Brain pericyte (primary cell): ENCODE measurements around the gene ITM2C.

Experiments used
- DNase-seq: peaks from one replicate; pipeline ENCODE4 v3.0.0-alpha.2; 2012; ENCODE audit warnings: low read depth, low spot score

ITM2C gene

GRCh38 chr2:230891064-230891463 lies 26.3 kb downstream of the ITM2C start:
- no peak for DNase-seq

GRCh38 chr2:230891509-230891908 lies 26.8 kb downstream of the ITM2C start:
- no peak for DNase-seq

- DNase-seq, result no peak
Measured at GRCh38 chr2:230893338-230893737, 28.6 kb downstream of the ITM2C start.

DNA sequence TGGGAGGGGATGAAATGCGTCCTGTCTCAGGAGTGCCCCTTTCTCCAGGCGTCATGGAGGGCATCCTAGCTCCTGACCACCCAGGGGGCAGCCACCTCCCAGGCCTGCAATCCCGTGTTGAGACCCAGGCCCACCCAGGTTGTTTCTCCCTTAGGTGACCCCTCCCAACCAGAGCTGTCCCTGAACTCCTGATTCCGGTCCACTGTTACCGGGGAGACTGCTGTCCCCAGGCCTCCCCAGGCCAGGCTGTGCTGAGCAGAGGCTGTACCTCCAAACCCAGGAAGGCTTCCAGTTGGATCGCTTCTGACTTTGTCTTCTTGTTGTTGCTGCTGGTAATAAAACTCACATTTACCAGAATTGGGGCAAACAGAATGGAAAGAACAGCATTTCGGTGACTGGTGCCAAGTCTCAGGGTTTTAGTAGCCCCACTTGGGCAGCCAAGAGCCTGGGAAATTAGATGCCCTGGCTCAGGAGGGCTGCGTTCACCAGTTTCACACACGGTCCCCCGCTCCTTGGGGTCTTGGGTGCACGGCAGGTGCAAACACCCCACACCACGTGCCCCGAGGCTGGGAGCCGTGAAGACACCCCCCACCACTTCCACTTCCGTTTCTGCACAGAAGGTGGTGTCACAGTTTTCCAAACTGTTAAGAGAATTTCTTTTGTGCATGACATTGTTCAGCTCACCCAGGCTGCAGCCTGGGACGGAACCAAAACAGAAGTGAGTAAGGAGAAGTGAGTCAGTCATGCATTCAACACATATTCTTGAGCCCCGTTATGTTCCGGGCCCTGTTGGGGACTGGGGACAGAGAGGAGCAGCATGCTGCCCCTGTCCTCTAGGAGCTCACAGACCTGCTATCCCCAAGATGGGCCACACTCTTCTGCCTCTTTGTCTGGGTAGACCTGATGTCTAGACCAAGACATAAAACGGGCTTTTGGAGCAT lies 29.4 kb downstream of the ITM2C start:
- DNase-seq, result no peak

DNA sequence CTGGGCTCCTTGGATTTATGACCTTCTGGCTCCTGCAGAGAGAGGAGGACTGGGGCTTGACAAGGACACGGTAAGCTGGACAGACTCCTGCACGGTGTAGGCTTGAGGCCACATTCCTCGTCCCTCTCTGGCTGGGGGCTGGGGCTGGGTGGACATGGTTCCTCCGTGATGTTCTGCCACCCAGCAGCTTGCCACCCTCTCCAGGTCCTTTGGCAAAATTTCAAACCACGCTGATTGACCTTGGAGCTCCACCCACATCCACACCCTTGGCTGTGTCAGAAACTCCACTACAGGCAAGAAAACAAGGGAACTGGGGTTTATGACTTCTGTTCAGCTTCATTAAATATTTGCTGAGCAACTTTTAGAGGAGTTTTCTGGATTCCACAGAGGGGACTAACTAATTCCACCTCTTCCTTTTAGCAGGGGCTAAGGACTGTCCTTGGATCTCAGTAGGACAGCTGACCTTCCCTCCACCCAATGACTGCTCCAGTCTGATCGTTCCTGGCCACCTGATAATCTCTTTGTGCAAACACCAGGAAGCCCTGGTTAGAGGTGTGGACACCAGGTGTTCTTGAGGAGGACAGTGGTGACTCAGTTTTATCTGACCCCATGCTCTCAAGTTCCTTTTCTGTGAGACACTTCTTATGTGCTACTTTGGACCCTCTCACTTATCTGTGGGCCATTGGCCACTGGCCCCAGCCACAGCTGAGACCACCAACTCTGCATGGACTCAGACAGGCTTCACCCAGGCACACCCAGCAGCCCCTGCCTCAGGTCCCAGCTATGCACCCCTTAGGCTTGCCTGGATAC lies 31.0 kb downstream of the ITM2C start:
- no peak for DNase-seq

GRCh38 chr2:230896346-230897115 lies 31.8 kb downstream of the ITM2C start:
- no peak for DNase-seq

GRCh38 chr2:230898016-230898712 lies 33.4 kb downstream of the ITM2C start:
- no peak for DNase-seq

DNA sequence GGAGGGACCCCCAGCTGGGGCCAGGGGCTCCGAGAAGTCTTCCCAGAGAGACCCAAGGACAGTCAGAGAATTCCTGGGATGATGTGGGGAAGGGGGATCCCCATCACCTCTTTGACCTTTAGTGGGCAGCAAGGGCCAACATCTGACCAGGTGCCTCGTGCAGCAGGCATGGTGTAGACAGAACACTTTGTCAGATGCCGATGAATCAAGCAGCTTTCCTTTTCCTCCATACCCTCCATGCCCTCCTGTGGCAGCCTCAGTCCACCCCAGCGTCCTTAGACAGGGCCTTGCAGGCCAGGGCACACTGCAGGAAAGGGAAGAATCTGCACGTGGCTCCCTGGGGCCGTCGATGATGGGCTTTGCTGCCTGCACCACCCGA lies 34.0 kb downstream of the ITM2C start:
- no peak for DNase-seq

DNA sequence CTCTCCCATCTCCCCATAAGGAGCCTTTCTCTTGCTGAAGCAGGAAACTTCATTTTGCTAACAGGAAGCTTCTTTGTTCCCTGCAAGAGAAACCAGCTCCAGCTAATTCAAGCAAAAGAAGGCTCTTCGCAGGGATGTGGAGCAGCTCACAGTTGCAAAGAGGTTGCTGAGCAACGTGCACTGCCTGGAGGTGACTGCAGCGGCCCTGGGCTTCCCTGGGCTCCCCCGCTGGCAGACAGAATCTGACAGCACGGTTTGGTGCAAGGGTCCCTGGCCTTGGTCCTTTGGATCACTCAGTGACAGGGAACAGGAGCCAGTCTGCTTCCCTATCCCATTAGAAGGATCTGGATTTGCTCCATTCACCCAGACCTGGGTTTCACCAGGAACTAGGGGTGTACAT lies 34.5 kb downstream of the ITM2C start:
- no peak for DNase-seq

DNA sequence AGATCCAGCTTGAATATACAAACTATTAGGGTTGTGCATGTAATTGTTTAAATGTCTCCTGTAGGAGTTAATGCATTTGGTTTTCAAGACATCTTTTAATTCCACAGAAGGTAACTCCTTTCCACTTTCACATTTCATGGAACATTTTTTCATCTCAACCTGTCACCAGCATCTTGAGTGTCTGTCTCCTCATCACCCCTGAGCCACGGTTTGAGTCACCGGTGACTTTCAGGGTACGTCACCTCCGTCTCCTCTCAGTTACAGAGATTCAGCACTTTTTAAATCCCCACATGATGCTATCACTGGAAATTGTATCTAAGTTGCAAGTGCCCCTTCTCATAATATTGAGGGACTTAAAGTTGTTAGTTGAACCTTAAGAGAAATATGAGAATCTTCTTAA lies 35.0 kb downstream of the ITM2C start:
- no peak for DNase-seq

DNA sequence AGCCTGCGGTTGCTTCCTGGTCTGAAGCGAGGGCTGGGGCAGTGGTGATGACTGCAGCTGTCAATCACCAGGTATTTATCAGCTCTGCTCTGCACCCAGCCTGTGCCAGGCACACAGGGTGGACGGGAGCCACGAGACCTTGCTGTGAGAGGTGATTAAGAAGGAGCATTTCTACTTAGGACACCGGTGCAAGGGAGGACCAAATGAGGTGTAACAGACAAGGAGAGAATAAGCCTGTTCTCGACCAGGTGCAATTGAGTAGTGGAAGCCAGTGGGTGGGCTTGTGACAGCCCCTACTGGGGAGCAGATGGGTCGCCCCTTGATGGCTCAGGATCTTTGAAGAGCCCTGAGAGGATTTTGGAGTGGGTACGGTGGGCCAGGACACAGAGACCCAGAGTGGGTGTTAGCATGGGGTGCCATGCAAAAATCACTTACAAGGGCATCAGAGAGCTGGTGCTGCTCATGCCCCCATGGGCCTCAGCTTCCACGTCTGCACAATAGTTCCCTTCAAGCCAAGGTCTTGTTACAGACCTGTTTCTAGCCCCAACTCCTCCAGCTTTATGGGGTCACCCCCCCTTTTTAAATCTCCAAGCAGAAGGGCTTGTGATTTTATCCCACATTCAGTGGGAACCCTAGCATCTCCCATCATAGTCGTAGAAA lies 35.7 kb downstream of the ITM2C start:
- DNase-seq, result no peak

DNA sequence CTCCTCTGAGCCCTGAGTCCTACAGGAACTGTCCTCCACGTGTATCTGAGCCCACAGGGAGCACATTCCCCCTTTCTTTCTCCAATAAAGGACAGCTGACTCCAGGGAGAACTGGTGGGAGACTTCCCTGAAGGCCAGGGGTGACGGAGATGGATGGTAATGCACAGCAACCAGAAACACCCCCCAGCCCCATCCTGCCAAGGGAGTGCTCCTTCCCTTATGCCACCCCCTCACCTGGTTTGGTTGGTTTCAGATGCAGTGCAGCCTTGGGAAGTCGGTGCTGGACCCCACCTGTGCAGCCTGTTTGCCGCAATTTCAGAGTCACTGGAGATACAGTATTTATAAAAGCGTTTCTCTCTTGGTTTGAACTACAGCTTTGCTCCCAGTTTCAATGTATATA lies 36.3 kb downstream of the ITM2C start:
- DNase-seq, result no peak

GRCh38 chr2:230902180-230902899 lies 37.6 kb downstream of the ITM2C start:
- DNase-seq, result no peak

GRCh38 chr2:230903231-230904150 lies 38.7 kb downstream of the ITM2C start:
- DNase-seq, result no peak

- DNase-seq, result no peak
Measured at GRCh38 chr2:230904856-230905447, 40.2 kb downstream of the ITM2C start.

- DNase-seq, result no peak
Measured at GRCh38 chr2:230905448-230906421, 41.0 kb downstream of the ITM2C start.

DNA sequence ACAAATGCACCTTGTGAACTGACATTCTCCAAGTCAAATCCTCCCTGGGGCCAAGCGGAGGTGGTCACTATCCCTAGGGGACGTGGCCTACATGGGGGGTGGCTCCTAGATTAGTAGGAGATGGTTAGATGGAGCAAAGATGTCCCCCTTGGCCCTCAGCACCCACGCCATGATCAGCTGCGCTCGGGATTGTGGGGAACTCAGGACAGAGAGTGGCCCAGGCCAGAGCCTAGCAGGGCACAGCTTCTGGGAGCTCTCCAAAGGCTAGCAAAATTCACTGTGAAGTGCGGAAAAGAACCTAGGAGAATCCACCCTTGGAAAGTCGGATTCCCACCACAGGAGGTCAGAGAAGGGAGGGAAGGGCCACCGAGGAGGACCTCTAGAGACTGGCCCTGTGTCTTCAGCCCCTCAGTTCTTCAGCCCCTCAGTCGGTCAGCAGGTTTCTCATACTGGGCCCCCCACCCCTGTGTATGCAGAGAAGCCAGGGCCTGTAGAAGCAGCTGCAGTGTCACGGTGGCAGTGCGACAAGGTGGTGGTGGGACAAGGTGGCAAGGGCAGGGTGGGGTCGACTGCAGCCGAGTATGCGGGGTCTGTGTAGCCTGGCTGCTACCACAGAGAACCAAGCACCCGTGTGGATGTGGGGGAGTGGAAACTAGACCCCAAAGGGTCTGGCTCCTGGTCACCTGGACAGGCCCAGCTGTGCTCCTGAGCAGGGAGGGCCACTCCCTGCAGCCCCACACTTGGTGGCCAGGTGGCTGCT lies 41.9 kb downstream of the ITM2C start:
- no peak for DNase-seq
